ENCODE measurements around the gene RPUSD1.
A peak's percentile ranks its signal among the peaks of the same experiment; 100 is the strongest.

RPUSD1 gene

DNA sequence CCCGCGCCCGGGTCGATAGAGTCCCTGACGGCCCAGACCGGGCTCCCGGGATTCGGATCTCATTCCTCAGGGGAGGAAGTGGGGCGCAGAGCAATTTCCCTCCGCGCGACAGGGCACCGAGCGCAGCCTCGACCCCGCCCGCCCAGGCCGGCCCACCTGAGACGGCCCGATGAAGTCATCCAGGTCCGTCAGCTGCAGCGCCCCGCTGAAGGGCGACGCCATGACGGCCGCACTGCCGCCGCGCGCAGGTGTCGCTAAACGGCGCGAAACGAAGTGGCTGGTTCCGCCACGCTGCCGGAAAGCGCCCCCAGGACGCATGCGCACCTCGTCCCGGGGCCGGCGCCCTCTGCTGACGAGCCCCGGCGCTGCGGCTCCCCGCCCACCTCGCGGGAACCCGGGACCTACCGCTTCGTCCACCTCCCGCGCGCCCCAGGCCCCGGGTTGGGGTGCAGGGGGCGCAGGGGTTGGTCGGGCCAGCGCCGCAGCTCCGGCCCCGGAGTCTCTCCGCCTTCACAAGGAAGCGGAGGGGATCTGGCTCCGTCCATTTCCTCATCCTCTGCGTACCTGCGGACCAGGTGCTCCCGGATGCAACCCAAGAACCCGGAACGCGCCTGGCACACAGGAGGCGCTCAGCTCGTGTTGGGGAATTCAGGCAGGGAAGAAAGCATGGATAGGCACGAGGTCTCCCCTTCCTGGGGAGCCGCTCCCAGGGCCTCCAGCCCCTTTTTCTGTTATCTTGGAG lies 47.2 kb downstream of the RPUSD1 start, which contains the start of gene CIAO3:
CIAO3 (minus strand) TSS at position 234 of the 742 bp plus-strand sequence; CDS start at position 222, 12 bp downstream.
- TF ChIP-seq MYC (IDR thresholded peaks at IDR 0.05; ENCODE audit: low read depth, low read length) (peak; percentile 44), MAX (IDR thresholded peaks at IDR 0.05; ENCODE audit: low read depth, low read length) (peak; percentile 66; the same call in 1 of the 2 replicates), POLR2A (IDR thresholded peaks at IDR 0.05; ENCODE audit: extremely low read depth, insufficient read length) (no peak), CTCF (IDR thresholded peaks at IDR 0.05; ENCODE audit: low read depth, low read length) (peak; percentile 53)
- peak within 1 kb of the TSS; percentile 62 for H3K4me3 ChIP-seq (ENCODE audit: low read depth, low read length)
- DNase-seq (ENCODE audit: low read depth): peak; percentile 85

DNA sequence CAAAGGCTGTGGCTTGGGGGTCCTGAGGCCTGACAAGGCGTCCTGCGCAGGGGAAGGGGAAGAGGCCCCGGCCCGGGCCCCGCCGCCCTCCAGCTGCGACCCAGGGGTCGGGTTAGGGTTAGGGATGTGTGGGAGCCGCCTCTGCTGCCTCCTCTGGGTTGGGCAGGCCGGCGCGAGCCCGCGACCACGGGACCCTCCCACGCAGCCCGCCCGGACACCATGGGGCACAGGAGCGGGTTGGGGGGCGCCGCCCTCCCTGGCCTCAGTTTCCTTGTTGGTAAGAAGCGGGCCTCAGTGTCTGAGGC lies 47.8 kb downstream of the RPUSD1 start:
- DNase-seq (ENCODE audit: low read depth): peak; percentile 47
- TF ChIP-seq POLR2A (IDR thresholded peaks at IDR 0.05; ENCODE audit: extremely low read depth, insufficient read length): no peak
- no peak for TF ChIP-seq MYC (IDR thresholded peaks at IDR 0.05; ENCODE audit: low read depth, low read length)
- no peak for TF ChIP-seq CTCF (IDR thresholded peaks at IDR 0.05; ENCODE audit: low read depth, low read length)
- no peak for TF ChIP-seq MAX (IDR thresholded peaks at IDR 0.05; ENCODE audit: low read depth, low read length)
- H3K4me3 ChIP-seq (ENCODE audit: low read depth, low read length): peak overlapping the region; percentile 62

GRCh38 chr16:739560-740458 lies 48.4 kb downstream of the RPUSD1 start:
- TF ChIP-seq MYC (IDR thresholded peaks at IDR 0.05; ENCODE audit: low read depth, low read length): no peak
- TF ChIP-seq CTCF (IDR thresholded peaks at IDR 0.05; ENCODE audit: low read depth, low read length): no peak
- TF ChIP-seq POLR2A (IDR thresholded peaks at IDR 0.05; ENCODE audit: extremely low read depth, insufficient read length): no peak
- no peak for TF ChIP-seq MAX (IDR thresholded peaks at IDR 0.05; ENCODE audit: low read depth, low read length)
- DNase-seq (ENCODE audit: low read depth): no peak
- peak overlapping the region; percentile 62 for H3K4me3 ChIP-seq (ENCODE audit: low read depth, low read length)

DNA sequence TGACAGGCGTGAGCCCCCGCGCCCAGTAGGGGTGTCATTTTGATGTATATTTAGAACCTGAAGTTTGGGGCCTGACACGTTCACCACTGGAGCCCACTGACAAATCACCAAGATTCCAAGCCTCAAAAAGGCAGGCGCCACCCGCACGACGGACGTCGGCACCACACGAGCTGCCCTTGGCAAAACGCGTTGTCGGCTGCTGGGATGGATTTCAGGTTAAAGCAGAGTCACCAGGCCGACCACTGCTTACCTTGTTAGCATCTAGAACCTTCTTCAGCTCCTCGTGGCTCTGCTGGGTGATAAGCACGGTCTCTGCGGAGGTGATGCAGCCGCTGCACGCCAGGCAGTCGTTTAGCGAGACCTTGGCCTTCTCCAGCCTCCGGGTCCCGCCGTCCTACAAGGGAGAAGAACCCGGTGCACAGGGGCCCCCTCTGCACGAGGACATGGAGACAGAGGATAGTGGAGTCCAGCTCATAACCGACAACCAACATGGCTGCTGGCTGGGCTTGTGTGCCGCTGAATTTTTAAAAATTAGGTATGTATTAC lies 51.2 kb downstream of the RPUSD1 start:
- DNase-seq (ENCODE audit: low read depth): no peak
- TF ChIP-seq POLR2A (IDR thresholded peaks at IDR 0.05; ENCODE audit: extremely low read depth, insufficient read length) (no peak), MYC (IDR thresholded peaks at IDR 0.05; ENCODE audit: low read depth, low read length) (no peak), MAX (IDR thresholded peaks at IDR 0.05; ENCODE audit: low read depth, low read length) (no peak), CTCF (IDR thresholded peaks at IDR 0.05; ENCODE audit: low read depth, low read length) (no peak)
- H3K4me3 ChIP-seq (ENCODE audit: low read depth, low read length): no peak overlapping the region

DNA sequence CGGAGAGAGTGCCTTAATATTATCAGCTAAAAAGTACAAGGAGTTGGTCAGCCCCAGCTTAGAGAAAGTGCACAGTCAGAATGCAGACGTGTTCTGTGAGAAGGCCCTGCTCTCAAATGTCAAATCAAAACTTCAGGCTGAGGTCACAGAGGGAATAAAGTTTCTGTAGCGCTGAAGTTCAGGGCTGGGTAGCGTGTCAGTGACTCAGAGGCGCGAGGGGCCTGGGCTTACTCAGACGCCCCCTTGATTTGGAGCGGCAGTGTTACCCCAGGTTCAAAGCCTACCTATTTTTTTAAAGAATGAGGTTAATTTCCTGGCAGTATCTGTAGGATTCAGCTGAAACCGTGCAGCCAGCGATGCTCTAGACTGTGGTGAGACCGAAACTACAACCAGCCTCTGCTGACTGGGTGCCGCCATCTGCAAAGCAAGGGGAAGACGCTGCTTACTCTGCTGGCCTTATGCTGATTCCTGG lies 52.2 kb downstream of the RPUSD1 start:
- no peak overlapping the region for H3K4me3 ChIP-seq (ENCODE audit: low read depth, low read length)
- no peak for DNase-seq (ENCODE audit: low read depth)
- TF ChIP-seq CTCF (IDR thresholded peaks at IDR 0.05; ENCODE audit: low read depth, low read length) (no peak), POLR2A (IDR thresholded peaks at IDR 0.05; ENCODE audit: extremely low read depth, insufficient read length) (no peak), MYC (IDR thresholded peaks at IDR 0.05; ENCODE audit: low read depth, low read length) (no peak), MAX (IDR thresholded peaks at IDR 0.05; ENCODE audit: low read depth, low read length) (no peak)
